ENCODE results near the gene IL13.
"Not testable (repeated sequence)": the region's sequence is repeated elsewhere in the genome, so short reads cannot be mapped to it uniquely, and the experiment has no call there.

The IL13 gene

DNA sequence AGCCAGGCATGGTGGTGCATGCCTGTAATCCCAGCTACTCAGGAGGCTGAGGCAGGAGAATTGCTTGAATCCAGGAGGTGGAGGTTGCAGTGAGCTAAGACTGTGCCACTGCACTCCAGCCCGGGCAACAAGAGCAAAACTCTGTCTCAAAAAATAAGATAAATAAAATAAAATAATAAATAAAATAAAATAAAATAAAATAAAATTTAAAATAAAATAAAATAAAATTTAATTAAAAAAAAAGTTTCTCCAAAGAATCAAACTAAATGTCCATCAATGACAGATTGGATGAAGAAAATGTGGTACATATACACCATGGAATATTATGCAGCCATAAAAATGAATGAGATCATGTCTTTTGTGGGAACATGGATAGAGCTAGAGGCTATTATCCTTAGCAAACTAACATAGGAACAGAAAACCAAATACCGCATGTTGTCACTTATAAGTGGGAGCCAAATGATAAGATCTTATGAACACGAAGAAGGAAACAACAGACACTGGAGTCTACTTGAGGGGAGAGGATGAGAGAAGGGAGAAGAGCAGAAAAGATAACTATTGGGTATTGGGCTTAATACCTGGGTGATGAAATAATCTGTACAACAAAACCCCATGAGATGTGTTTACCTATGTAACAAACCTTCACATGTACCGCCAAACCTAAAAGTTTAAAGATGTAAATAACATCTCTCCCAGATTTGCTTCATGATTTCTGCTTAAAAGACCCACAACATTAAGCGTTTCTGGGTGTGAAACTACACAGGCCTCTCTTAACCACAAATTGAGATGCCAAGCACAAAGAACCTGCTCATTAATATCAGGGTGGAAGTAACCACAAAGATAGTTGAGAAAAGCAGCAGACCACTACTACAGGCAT is 34.0 kb downstream of the IL13 start:
- DNase-seq = not testable (repeated sequence)

- DNase-seq = no peak
These were observed 34.6 kb downstream of the IL13 start for GRCh38 chr5:132692632-132692967.

- no peak for DNase-seq
These were observed 38.0 kb downstream of the IL13 start for GRCh38 chr5:132695956-132696355.

- DNase-seq = no peak
These were observed 46.9 kb downstream of the IL13 start for GRCh38 chr5:132704875-132705274.

DNA sequence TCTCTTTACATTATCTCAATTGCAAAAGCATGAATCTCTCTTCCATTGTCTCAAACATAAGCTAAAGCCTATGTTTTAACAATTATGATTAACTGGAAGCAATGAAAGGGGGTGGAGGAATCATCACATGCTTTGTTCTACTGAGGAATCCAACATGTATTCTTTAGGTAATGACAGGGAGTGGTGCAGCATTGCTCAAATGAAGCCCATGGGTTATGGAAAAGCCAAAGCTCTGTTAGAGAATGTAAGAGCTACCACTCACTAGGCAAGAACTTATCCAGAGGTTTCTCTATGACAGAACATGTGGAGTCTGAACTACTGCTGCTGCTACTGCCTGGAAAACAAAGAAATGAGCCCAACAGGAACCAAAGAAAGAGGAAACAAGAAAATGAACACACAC is 50.7 kb downstream of the IL13 start:
- no peak for DNase-seq
